GM12874 (cell line): ENCODE measurements around the gene RANBP1.

Experiments used
- TF ChIP-seq, protein P1 (sequence below): IDR thresholded peaks from 2 replicates; pipeline ENCODE4 v1.5.1; 2011; ENCODE audit warnings: low read depth, mild to moderate bottlenecking, control low read depth, low read length, moderate library complexity; ENCODE audit not compliant: insufficient read depth

RANBP1 gene

DNA sequence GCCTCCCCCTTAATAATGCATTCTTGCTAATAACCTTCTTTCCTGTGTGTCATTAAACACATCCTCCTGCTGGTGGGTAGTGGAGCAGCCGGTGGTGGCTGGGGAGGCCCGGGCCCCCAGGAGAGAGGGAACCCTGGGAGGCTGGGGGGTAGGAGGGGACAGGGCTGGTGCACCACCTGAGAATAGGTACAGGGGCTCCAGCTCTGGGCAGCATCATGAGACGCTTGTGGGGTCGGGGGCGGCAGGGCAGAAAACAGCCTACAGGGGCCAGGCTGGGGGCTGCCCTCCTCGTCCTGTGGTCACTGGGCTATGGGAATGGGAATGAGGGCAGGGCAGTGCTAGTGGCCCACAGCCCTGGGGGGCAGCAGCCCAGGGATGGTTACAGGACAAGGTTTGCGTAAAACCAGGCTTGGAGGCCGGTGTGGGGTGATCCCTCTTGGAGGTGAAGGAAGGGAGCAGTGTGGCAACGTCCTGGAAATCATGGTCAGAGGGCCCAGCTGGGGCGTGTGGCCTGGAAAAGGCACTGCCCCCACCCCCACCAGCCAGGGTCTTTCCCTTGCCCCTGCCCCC, 53.4 kb downstream of the RANBP1 start:
- TF ChIP-seq, protein P1, sequence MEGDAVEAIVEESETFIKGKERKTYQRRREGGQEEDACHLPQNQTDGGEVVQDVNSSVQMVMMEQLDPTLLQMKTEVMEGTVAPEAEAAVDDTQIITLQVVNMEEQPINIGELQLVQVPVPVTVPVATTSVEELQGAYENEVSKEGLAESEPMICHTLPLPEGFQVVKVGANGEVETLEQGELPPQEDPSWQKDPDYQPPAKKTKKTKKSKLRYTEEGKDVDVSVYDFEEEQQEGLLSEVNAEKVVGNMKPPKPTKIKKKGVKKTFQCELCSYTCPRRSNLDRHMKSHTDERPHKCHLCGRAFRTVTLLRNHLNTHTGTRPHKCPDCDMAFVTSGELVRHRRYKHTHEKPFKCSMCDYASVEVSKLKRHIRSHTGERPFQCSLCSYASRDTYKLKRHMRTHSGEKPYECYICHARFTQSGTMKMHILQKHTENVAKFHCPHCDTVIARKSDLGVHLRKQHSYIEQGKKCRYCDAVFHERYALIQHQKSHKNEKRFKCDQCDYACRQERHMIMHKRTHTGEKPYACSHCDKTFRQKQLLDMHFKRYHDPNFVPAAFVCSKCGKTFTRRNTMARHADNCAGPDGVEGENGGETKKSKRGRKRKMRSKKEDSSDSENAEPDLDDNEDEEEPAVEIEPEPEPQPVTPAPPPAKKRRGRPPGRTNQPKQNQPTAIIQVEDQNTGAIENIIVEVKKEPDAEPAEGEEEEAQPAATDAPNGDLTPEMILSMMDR = no peak

DNA sequence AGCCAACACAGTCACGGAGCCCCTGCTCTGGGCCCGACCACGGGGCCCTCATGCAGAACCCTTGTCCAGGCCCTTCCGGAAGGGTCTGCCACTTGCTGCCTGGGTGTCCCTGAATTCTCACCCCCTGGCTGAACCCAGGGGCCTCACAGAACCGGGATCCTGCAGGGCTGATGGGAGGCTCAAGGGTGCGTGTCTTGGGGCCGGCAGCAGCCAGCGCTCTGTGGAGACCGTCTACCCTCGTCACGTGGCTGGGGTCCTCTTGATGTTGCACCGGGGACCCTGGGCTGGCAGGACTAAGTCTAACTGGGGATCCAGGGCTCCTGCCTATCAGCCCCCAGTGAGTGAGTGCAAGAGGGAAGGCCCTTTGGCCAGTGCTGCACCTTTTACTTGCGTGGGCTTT, 54.3 kb downstream of the RANBP1 start:
- TF ChIP-seq, protein P1 = no peak

DNA sequence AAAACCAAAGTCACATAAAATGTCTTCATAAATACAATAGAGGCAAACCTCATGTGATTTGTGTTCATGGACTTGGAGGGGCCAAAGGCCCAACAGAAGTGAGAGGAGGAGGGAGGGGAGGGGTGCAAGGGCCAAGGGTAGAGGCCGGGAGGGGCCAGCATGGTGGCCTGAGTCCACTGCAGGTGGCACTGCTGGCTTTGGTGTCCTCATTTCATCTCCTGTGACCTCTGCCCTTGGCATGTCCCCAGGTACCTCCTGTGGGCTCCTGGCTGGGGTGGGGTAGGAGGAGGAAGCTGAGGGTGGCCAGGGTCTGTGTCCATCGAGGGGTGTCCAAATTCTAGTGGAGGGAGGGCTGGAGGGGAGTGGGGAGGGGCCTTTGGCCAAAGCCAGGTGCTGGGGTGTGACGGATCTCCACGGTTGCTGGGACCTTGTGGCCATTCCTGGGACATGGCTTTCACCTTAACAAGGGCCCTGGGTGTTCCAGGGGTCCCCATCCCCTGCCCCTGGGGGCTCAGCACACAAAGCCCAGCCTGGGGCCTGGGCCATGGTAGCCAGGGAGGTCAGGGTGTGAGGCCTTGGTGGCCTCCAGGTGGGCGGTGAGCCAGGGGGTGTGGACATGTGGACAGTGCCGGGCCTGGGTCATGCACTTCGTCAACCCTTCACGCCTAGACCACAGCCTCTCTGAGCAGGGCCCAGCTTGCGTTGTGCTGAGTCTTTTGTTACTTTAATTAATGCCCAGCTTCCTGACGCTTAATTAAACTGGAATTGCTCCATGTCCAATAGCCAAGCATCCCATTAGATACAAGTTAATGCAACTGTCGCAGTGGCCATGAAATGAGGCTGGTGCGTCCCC, 55.6 kb downstream of the RANBP1 start:
- TF ChIP-seq, protein P1 = no peak

DNA sequence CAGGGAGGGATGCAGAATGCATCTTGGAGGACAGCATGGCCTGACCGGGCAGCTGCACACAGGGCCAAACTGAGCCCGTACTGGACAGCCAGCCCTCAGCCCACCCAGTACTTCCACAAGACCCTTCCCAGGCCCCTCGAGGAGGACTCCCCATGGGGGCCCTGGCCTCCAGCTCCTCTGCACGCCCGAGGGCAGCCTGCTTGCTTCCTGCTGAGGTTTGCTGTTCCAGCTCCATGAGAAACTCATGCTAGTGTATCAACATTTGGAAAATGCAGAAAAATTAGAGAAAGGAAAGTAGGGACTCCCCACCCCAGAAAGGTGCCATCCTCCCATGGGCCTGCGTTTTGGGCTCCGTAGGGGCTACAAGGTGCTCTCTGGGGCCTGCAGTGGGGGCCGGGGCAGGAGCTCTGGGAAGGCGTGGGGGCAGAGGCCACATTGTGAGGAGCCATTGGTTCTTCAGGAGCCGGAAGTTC, 56.3 kb downstream of the RANBP1 start:
- TF ChIP-seq, protein P1 = no peak

DNA sequence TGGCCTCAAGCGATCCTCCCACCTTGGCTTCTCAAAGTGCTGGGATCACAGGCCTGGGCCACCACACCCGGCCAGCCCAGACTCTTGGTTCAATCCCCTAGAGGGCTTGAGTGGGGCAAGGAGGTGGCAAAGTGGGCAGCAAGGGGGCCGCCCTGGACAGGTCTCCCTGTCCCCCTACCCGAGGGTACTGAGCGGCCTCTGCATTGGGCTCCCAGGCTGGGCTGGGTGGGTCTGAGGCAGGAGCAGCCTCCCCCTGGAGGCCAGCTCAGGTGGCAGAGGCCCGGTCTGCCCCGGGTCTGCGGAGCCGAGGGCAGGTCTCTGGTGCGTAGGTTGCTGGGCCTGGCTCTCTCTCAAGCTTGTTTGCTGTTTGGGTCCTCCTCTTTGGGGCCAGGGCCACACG, 57.3 kb downstream of the RANBP1 start:
- TF ChIP-seq, protein P1 = no peak

DNA sequence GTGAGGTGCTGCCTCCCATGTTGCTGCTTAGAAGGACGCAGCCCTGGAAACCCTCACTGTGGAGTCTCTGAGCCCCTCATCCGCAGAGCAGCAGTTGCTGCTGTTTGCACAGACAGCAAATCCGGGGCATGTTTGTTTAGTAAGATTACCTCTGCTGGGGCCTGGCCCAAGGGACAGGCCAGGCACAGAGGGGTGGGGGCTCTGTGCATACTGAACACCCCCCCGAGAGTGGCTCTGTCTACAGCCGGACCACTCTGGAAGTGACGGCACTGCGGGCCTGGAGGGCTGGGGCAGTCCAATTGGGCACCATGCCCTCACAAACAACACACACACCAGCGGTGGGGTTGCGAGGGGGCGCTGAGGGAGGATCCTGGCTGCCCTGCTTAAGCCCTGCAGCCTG, 57.9 kb downstream of the RANBP1 start:
- TF ChIP-seq, protein P1 = no peak

DNA sequence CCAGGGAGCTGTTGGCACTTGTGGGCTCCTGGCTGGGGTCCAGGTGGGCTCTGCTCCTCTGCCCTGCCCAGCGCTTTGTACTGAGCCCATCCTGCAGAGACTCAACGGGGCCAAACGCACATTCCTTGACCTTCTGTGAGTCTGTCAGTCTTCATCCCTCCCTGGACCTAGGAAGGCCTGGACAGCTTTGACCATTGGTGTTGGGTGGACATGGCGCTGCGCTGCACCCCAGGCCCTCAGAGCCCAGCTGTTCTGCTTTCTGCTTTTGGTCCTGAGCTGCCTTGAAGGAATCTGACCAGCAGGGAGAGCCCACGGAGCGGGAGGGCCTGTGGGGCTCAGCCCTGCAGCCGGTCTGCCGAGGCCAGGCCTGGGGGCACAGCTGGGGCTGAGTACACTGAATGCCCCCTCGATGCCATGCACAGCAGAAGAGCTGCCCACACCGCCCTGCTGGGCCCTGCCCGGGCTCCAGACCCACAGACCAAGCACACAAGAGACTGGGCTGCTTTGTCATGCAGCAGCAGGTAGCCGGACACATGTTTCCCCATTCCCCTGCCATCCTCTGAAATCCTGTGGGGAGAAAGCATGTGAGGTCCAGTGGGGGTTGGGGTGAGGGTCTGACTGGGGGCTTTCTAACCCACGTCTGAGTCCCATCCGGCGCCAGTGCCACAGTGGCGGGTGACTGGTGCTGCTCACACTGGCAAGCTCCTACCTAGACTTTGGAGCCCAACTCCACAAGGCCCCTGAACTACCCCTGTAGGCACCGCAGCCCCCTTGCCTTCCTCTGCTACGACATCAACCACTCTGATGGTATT, 59.1 kb downstream of the RANBP1 start:
- TF ChIP-seq, protein P1 = 0 out of 2 replicates have a peak, but pooled peaks have one; percentile 23
